Trophoblast cell (in vitro differentiated cells and primary cell): ENCODE measurements around the gene TMEM179.

ENCODE experiments used
- DNase-seq, 2 donors: peaks; one replicate each; pipeline ENCODE4 v3.0.0-alpha.2; 2016
- H2AFZ ChIP-seq: 2 replicates; pipeline ENCODE4 v1.6.1; 2013; ENCODE audit warnings: low read length, moderate library complexity, mild to moderate bottlenecking; ENCODE audit not compliant: insufficient read depth, poor library complexity
- H2AK5ac ChIP-seq: 2 replicates; pipeline ENCODE4 v1.6.1; 2013; ENCODE audit warnings: mild to moderate bottlenecking, low read length
- H2BK120ac ChIP-seq: 2 replicates; pipeline ENCODE4 v1.6.1; 2013; ENCODE audit warnings: low read length, mild to moderate bottlenecking, moderate library complexity; ENCODE audit not compliant: insufficient read depth, poor library complexity
- H2BK12ac ChIP-seq: 2 replicates; pipeline ENCODE4 v1.6.1; 2013; ENCODE audit warnings: mild to moderate bottlenecking, low read length, moderate library complexity
- H2BK5ac ChIP-seq: 2 replicates; pipeline ENCODE4 v1.6.1; 2013; ENCODE audit warnings: low read length, low read depth, moderate library complexity, mild to moderate bottlenecking; ENCODE audit not compliant: poor library complexity
- H3K14ac ChIP-seq: 2 replicates; pipeline ENCODE4 v1.6.1; 2013; ENCODE audit warnings: mild to moderate bottlenecking, low read length
- H3K18ac ChIP-seq: 2 replicates; pipeline ENCODE4 v1.6.1; 2013; ENCODE audit warnings: mild to moderate bottlenecking, low read length
- H3K23ac ChIP-seq: 2 replicates; pipeline ENCODE4 v1.6.1; 2013; ENCODE audit warnings: low read length
- H3K27ac ChIP-seq: 2 replicates; pipeline ENCODE4 v1.5.1; 2013; ENCODE audit warnings: low read depth, mild to moderate bottlenecking, inconsistent platforms, low read length, moderate library complexity
- H3K27me3 ChIP-seq: 2 replicates; pipeline ENCODE4 v1.6.1; 2013; ENCODE audit warnings: inconsistent platforms, mild to moderate bottlenecking, low read length, moderate library complexity; ENCODE audit not compliant: insufficient read depth
- H3K36me3 ChIP-seq, 2 experiments: 1 replicate in 1 of 2; 2 replicates in 1 of 2; pipeline ENCODE4 v1.6.1; 2013; ENCODE audit warnings: low read length in 2 of 2, mild to moderate bottlenecking in 2 of 2, moderate library complexity in 1 of 2; ENCODE audit not compliant: insufficient read depth in 2 of 2, control insufficient read depth in 1 of 2
- H3K4ac ChIP-seq: 2 replicates; pipeline ENCODE4 v1.6.1; 2013; ENCODE audit warnings: low read depth, mild to moderate bottlenecking, low read length, moderate library complexity
- H3K4me1 ChIP-seq, 2 experiments: 1 replicate in 1 of 2; 2 replicates in 1 of 2; pipeline ENCODE4 v1.6.1; 2013; ENCODE audit warnings: low read length in 2 of 2, mild to moderate bottlenecking in 2 of 2, moderate library complexity in 1 of 2; ENCODE audit not compliant: insufficient read depth in 2 of 2, control insufficient read depth in 1 of 2
- H3K4me2 ChIP-seq: 2 replicates; pipeline ENCODE4 v1.6.1; 2013; ENCODE audit warnings: inconsistent platforms, mild to moderate bottlenecking, low read length, moderate library complexity
- H3K4me3 ChIP-seq: 2 replicates; pipeline ENCODE4 v1.5.1; 2013; ENCODE audit warnings: mild to moderate bottlenecking, low read depth, low read length, inconsistent platforms
- H3K79me1 ChIP-seq: one replicate; pipeline ENCODE4 v1.6.1; 2013; ENCODE audit warnings: low read length
- H3K79me2 ChIP-seq: 2 replicates; pipeline ENCODE4 v1.6.1; 2013; ENCODE audit warnings: low read length, mild to moderate bottlenecking; ENCODE audit not compliant: control insufficient read depth, insufficient read depth, poor library complexity
- H3K9ac ChIP-seq: 2 replicates; pipeline ENCODE4 v1.6.1; 2013; ENCODE audit warnings: mild to moderate bottlenecking, low read length
- H3K9me3 ChIP-seq: 2 replicates; pipeline ENCODE4 v1.6.1; 2013; ENCODE audit warnings: low read depth, mild to moderate bottlenecking, control low read depth, inconsistent platforms, low read length; ENCODE audit not compliant: insufficient read depth
- H4K12ac ChIP-seq: 2 replicates; pipeline ENCODE4 v1.6.1; 2013; ENCODE audit warnings: low read depth, mild to moderate bottlenecking, low read length, moderate library complexity
- H4K8ac ChIP-seq: 2 replicates; pipeline ENCODE4 v1.6.1; 2013; ENCODE audit warnings: low read depth, mild to moderate bottlenecking, low read length, moderate library complexity
- H4K91ac ChIP-seq: one replicate; pipeline ENCODE4 v1.6.1; 2013; ENCODE audit warnings: low read depth, mild to moderate bottlenecking, low read length, moderate library complexity
- WGBS: extraction: QIAGEN DNeasy Blood & Tissue Kit; methylation state at CpG from one replicate; pipeline ENCODE4 v1.1.7; 2013; ENCODE audit warnings: missing lambda C conversion rate; ENCODE audit not compliant: insufficient read length, insufficient coverage; ENCODE audit errors: extremely low coverage; 5-methylcytosine and 5-hydroxymethylcytosine counted together

TMEM179 gene

GRCh38 chr14:104550861-104551728, 53.5 kb downstream of the TMEM179 start:
- H3K79me1 ChIP-seq = no peaks in the 10 kb centered on the region
- no peak overlapping the region for H4K12ac ChIP-seq
- H3K9ac ChIP-seq = no peak overlapping the region
- WGBS = no CpG with 5 or more reads among the region's 24 CpGs
- H2BK5ac ChIP-seq = no peak overlapping the region
- peaks cover 5% of the 10 kb centered on the region for H3K9me3 ChIP-seq
- H3K14ac ChIP-seq = no peak overlapping the region
- H2BK120ac ChIP-seq = no peak overlapping the region
- H3K4ac ChIP-seq = no peak overlapping the region
- no peak overlapping the region for H2AK5ac ChIP-seq
- DNase-seq = no peak
- no peak overlapping the region for H3K18ac ChIP-seq
- H3K79me2 ChIP-seq = no peaks in the 10 kb centered on the region
- H3K36me3 ChIP-seq = no peaks in the 10 kb centered on the region
- H3K4me2 ChIP-seq = no peak overlapping the region
- no peak overlapping the region for H3K23ac ChIP-seq
- no peak overlapping the region for H2BK12ac ChIP-seq
- no peak overlapping the region for H3K27ac ChIP-seq
- no peak overlapping the region for H4K8ac ChIP-seq
- no peak overlapping the region for H3K4me3 ChIP-seq
- H2AFZ ChIP-seq = no peak overlapping the region
- no peak overlapping the region for H4K91ac ChIP-seq
- H3K4me1 ChIP-seq = no peaks in the 10 kb centered on the region
- H3K27me3 ChIP-seq = no peaks in the 10 kb centered on the region

GRCh38 chr14:104550340-104550860, 54.2 kb downstream of the TMEM179 start:
- Histone ChIP-seq H3K79me2 (no peaks in the 10 kb centered on the region), H3K9me3 (peaks cover 5% of the 10 kb centered on the region), H3K4me1 (no peaks in the 10 kb centered on the region), H2BK120ac (no peak overlapping the region), H3K14ac (no peak overlapping the region), H4K12ac (no peak overlapping the region), H3K9ac (no peak overlapping the region), H3K79me1 (no peaks in the 10 kb centered on the region), H3K36me3 (no peaks in the 10 kb centered on the region), H3K27me3 (no peaks in the 10 kb centered on the region), H2BK12ac (no peak overlapping the region), H3K18ac (no peak overlapping the region), H3K4me2 (no peak overlapping the region), H4K8ac (no peak overlapping the region), H2AK5ac (no peak overlapping the region), H4K91ac (no peak overlapping the region), H3K23ac (no peak overlapping the region), H2AFZ (no peak overlapping the region), H3K27ac (no peak overlapping the region), H2BK5ac (no peak overlapping the region), H3K4ac (no peak overlapping the region), H3K4me3 (no peak overlapping the region)
- DNase-seq = no peak
- no CpG with 5 or more reads among the region's 13 CpGs for WGBS

GRCh38 chr14:104549536-104550339, 54.8 kb downstream of the TMEM179 start:
- Histone ChIP-seq H4K91ac (no peak overlapping the region), H2BK5ac (no peak overlapping the region), H3K4me1 (no peaks in the 10 kb centered on the region), H3K36me3 (no peaks in the 10 kb centered on the region), H3K4ac (no peak overlapping the region), H4K8ac (no peak overlapping the region), H3K27me3 (no peaks in the 10 kb centered on the region), H3K27ac (no peak overlapping the region), H3K18ac (no peak overlapping the region), H3K9me3 (peaks cover 7% of the 10 kb centered on the region), H3K4me2 (no peak overlapping the region), H3K79me2 (no peaks in the 10 kb centered on the region), H3K14ac (no peak overlapping the region), H2BK120ac (no peak overlapping the region), H2AK5ac (no peak overlapping the region), H3K23ac (no peak overlapping the region), H2AFZ (no peak overlapping the region), H3K79me1 (no peaks in the 10 kb centered on the region), H4K12ac (no peak overlapping the region), H3K4me3 (no peak overlapping the region), H2BK12ac (no peak overlapping the region), H3K9ac (no peak overlapping the region)
- DNase-seq = no peak
- no CpG with 5 or more reads among the region's 8 CpGs for WGBS

DNA sequence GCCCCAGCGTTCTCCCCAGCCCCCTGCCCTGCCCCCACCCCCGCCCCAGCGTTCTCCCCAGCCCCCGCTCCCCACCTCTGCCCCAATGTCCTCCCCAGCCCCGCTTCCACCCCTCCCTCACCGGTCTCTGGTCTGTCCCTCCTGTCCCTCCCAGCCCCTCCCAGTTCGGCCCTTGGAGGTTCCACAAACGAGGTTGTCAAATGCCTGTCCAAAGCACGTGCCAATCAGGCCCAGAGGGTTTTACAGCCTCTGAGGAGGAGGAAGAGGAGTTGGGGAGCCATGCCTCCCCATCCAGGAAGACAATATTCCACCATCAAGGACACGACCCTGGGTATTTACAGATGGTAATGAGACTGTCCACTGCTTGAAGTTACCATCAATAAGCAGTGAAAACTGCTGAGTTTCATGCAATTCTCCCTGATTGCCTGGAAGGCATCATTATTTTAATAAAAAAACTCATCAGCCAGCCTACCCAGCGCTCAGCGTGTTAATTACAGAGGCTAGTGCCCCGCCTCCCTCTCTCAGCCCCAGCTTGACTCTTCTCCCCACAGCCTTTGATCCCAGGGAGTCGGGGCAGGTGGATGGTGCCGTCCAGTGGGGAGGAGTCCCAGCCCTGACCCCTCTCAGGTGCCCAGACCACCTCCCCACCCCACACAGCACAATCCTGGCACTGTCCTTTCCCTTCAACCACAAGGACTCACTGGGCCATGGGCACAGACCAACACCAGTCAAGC, 55.6 kb downstream of the TMEM179 start:
- no peaks in the 10 kb centered on the region for H3K36me3 ChIP-seq
- H3K4me3 ChIP-seq = no peak overlapping the region
- no peak overlapping the region for H3K4me2 ChIP-seq
- peaks cover 9% of the 10 kb centered on the region for H3K9me3 ChIP-seq
- no peak overlapping the region for H3K14ac ChIP-seq
- no peaks in the 10 kb centered on the region for H3K79me1 ChIP-seq
- no peak overlapping the region for H2AK5ac ChIP-seq
- no peak overlapping the region for H3K27ac ChIP-seq
- H3K4me1 ChIP-seq = no peaks in the 10 kb centered on the region
- H3K23ac ChIP-seq = no peak overlapping the region
- no peak overlapping the region for H4K8ac ChIP-seq
- H4K91ac ChIP-seq = no peak overlapping the region
- no peak overlapping the region for H3K18ac ChIP-seq
- H3K9ac ChIP-seq = no peak overlapping the region
- no peak overlapping the region for H2BK5ac ChIP-seq
- no peak overlapping the region for H2BK12ac ChIP-seq
- no peak overlapping the region for H4K12ac ChIP-seq
- H3K4ac ChIP-seq = no peak overlapping the region
- H2BK120ac ChIP-seq = no peak overlapping the region
- H2AFZ ChIP-seq = no peak overlapping the region
- WGBS = no CpG with 5 or more reads among the region's 15 CpGs
- no peaks in the 10 kb centered on the region for H3K79me2 ChIP-seq
- H3K27me3 ChIP-seq = no peaks in the 10 kb centered on the region
- no peak for DNase-seq
